Peyer's patch (tissue), 4 donors: Measurements from ENCODE around the gene POGLUT2.
A peak's percentile ranks its signal among the peaks of the same experiment; 100 is the strongest.

Source experiments
- CTCF ChIP-seq, 6 experiments: fragments of 450-650 bp in 4 of 6; fragments of 200-600 bp in 2 of 6; sonication (generic) in 1 of 6; IDR thresholded peaks; one replicate each; pipeline ENCODE4 v1.5.1; 2017 to 2019; ENCODE audit warnings: antibody characterized with exemption in 6 of 6, mild to moderate bottlenecking in 3 of 6, moderate library complexity in 1 of 6
- POLR2A ChIP-seq, 2 donors: fragments of 450-650 bp; IDR thresholded peaks; one replicate each; pipeline ENCODE4 v1.5.1; 2017; ENCODE audit warnings: antibody characterized with exemption in 2 of 2, mild to moderate bottlenecking in 2 of 2, moderate library complexity in 2 of 2

GRCh38 chr13:102847272-102848234, 48.8 kb upstream of the POGLUT2 start:
- peak; percentile 36 to 83 (median 72) for TF ChIP-seq CTCF (IDR thresholded peaks at IDR 0.05)
- no peak for TF ChIP-seq POLR2A (IDR thresholded peaks at IDR 0.05)
